ENCODE measurements around the gene CNKSR3.

GRCh38 chr6:154341336-154341735, 169.1 kb downstream of the CNKSR3 start:
- TF ChIP-seq CTCF (IDR thresholded peaks at IDR 0.05) (no peak), EP300 (IDR thresholded peaks at IDR 0.05) (no peak), POLR2A (IDR thresholded peaks at IDR 0.05) (no peak), POLR2AphosphoS5 (IDR thresholded peaks at IDR 0.05) (no peak)
